Astrocyte (in vitro differentiated cells and primary cell): ENCODE data around the gene ZSCAN9. TPM values are rescaled to one million over a fixed set of nuclear protein-coding genes. Genes with fewer than 3 reads are reported as not detected.

Experiments used
- DNase-seq: peaks from one replicate; pipeline ENCODE4 v3.0.0-alpha.2; 2010; ENCODE audit warnings: low read depth
- FAIRE-seq: peaks from 2 replicates; lab custom pipeline; 2011; peaks lifted over from hg19 to GRCh38; lab: Jason Lieb, UNC
- H2AFZ ChIP-seq: 2 replicates; pipeline ENCODE4 v1.6.0; 2012; ENCODE audit warnings: low read depth, low read length, inconsistent platforms
- H3K27ac ChIP-seq: 2 replicates; pipeline ENCODE4 v1.5.1; 2011; ENCODE audit warnings: low read depth, low read length, inconsistent platforms
- H3K27me3 ChIP-seq: 2 replicates; pipeline ENCODE4 v1.6.0; 2011; ENCODE audit warnings: low read length, inconsistent platforms; ENCODE audit not compliant: insufficient read depth
- H3K36me3 ChIP-seq: 2 replicates; pipeline ENCODE4 v1.5.1; 2011; ENCODE audit warnings: low read length, inconsistent platforms; ENCODE audit not compliant: insufficient read depth
- H3K4me1 ChIP-seq: 2 replicates; pipeline ENCODE4 v1.5.1; 2011; ENCODE audit warnings: low read length, inconsistent platforms; ENCODE audit not compliant: insufficient read depth
- H3K4me2 ChIP-seq: 2 replicates; pipeline ENCODE4 v1.6.0; 2012; ENCODE audit warnings: low read length, inconsistent platforms
- H3K4me3 ChIP-seq: 2 replicates; pipeline ENCODE4 v1.5.1; 2011; ENCODE audit warnings: low read depth, mild to moderate bottlenecking, low read length, inconsistent platforms; ENCODE audit not compliant: insufficient read depth
- H3K79me2 ChIP-seq: 2 replicates; pipeline ENCODE4 v1.6.0; 2012; ENCODE audit warnings: mild to moderate bottlenecking, low read length, inconsistent platforms; ENCODE audit not compliant: insufficient read depth
- H3K9ac ChIP-seq: 2 replicates; pipeline ENCODE4 v1.6.0; 2012; ENCODE audit warnings: mild to moderate bottlenecking, low read length, inconsistent platforms
- H3K9me3 ChIP-seq: 2 replicates; pipeline ENCODE4 v1.5.1; 2012; ENCODE audit warnings: low read depth, mild to moderate bottlenecking, low read length, inconsistent platforms; ENCODE audit not compliant: insufficient read depth
- H4K20me1 ChIP-seq: 2 replicates; pipeline ENCODE4 v1.6.0; 2012; ENCODE audit warnings: low read length, inconsistent platforms; ENCODE audit not compliant: insufficient read depth
- H3K27ac Mint-ChIP-seq: one replicate; pipeline ENCODE4 v1.8.0; 2021; ENCODE audit warnings: mild to moderate bottlenecking, mixed read lengths; ENCODE audit not compliant: unreplicated experiment
- H3K27me3 Mint-ChIP-seq: one replicate; pipeline ENCODE4 v1.8.0; 2021; ENCODE audit warnings: low read depth, mixed read lengths; ENCODE audit not compliant: unreplicated experiment
- H3K36me3 Mint-ChIP-seq: one replicate; pipeline ENCODE4 v1.8.0; 2021; ENCODE audit warnings: low read depth, mixed read lengths; ENCODE audit not compliant: unreplicated experiment
- H3K4me1 Mint-ChIP-seq: one replicate; pipeline ENCODE4 v1.8.0; 2021; ENCODE audit warnings: low read depth, mixed read lengths; ENCODE audit not compliant: unreplicated experiment
- H3K4me3 Mint-ChIP-seq: one replicate; pipeline ENCODE4 v1.8.0; 2021; ENCODE audit warnings: mild to moderate bottlenecking, moderate library complexity, mixed read lengths; ENCODE audit not compliant: unreplicated experiment
- H3K9me3 Mint-ChIP-seq: one replicate; pipeline ENCODE4 v1.8.0; 2021; ENCODE audit warnings: mild to moderate bottlenecking, mixed read lengths; ENCODE audit not compliant: unreplicated experiment
- CTCF ChIP-seq: IDR thresholded peaks from 2 replicates; pipeline ENCODE4 v1.5.1; 2011; ENCODE audit warnings: low read depth, mild to moderate bottlenecking, inconsistent platforms, low read length, moderate library complexity; ENCODE audit not compliant: insufficient read depth
- EZH2 ChIP-seq: IDR thresholded peaks from 2 replicates; pipeline ENCODE4 v1.6.1; 2012; ENCODE audit warnings: mild to moderate bottlenecking, low read length, inconsistent platforms; ENCODE audit not compliant: insufficient read depth
- total RNA-seq: library from RNA; stranded (reverse); gene quantifications from 2 replicates; pipeline ENCODE4 v1.2.1, GENCODE V29; 2021

Gene ZSCAN9
- total RNA-seq, 1 donor from 2014 or later = 16.9 TPM

- H2AFZ ChIP-seq = no peak overlapping the region
- FAIRE-seq (no peak), DNase-seq (no peak)
- H3K9me3 ChIP-seq = no peaks in the 10 kb centered on the region
- H3K27ac ChIP-seq = no peak overlapping the region
- no peak overlapping the region for H3K9ac ChIP-seq
- Mint-ChIP-seq H3K9me3 (no peaks in the 10 kb centered on the region), H3K4me3 (no peak overlapping the region), H3K27ac (no peak overlapping the region), H3K4me1 (no peaks in the 10 kb centered on the region), H3K36me3 (peaks cover 15% of the 10 kb centered on the region), H3K27me3 (no peaks in the 10 kb centered on the region)
- peaks cover 9% of the 10 kb centered on the region for H3K36me3 ChIP-seq
- TF ChIP-seq EZH2 = no peak
- no peak for TF ChIP-seq CTCF
- no peak overlapping the region for H3K4me3 ChIP-seq
- H3K4me2 ChIP-seq = no peak overlapping the region
- H4K20me1 ChIP-seq = no peaks in the 10 kb centered on the region
- no peaks in the 10 kb centered on the region for H3K4me1 ChIP-seq
- no peaks in the 10 kb centered on the region for H3K27me3 ChIP-seq
- H3K79me2 ChIP-seq = no peaks in the 10 kb centered on the region
Observed at GRCh38 chr6:28239636-28240035, 14.6 kb downstream of the ZSCAN9 start.

GRCh38 chr6:28240471-28240870 lies 15.4 kb downstream of the ZSCAN9 start:
- FAIRE-seq (no peak), DNase-seq (no peak)
- H3K9ac ChIP-seq = no peak overlapping the region
- no peak overlapping the region for H3K27ac ChIP-seq
- no peaks in the 10 kb centered on the region for H3K79me2 ChIP-seq
- no peaks in the 10 kb centered on the region for H4K20me1 ChIP-seq
- Mint-ChIP-seq H3K4me1 (no peaks in the 10 kb centered on the region), H3K27ac (no peak overlapping the region), H3K27me3 (no peaks in the 10 kb centered on the region), H3K36me3 (peaks cover 18% of the 10 kb centered on the region), H3K4me3 (no peak overlapping the region), H3K9me3 (no peaks in the 10 kb centered on the region)
- no peak overlapping the region for H2AFZ ChIP-seq
- H3K4me1 ChIP-seq = no peaks in the 10 kb centered on the region
- no peaks in the 10 kb centered on the region for H3K27me3 ChIP-seq
- H3K4me2 ChIP-seq = no peak overlapping the region
- no peak overlapping the region for H3K4me3 ChIP-seq
- no peaks in the 10 kb centered on the region for H3K9me3 ChIP-seq
- peaks cover 14% of the 10 kb centered on the region for H3K36me3 ChIP-seq
- TF ChIP-seq EZH2 (no peak), CTCF (no peak)

- H3K4me2 ChIP-seq = no peak overlapping the region
- Mint-ChIP-seq H3K9me3 (no peaks in the 10 kb centered on the region), H3K27ac (no peak overlapping the region), H3K27me3 (no peaks in the 10 kb centered on the region), H3K4me3 (no peak overlapping the region), H3K4me1 (no peaks in the 10 kb centered on the region), H3K36me3 (peaks cover 20% of the 10 kb centered on the region)
- no peak for TF ChIP-seq CTCF
- FAIRE-seq (no peak), DNase-seq (no peak)
- H3K9ac ChIP-seq = no peak overlapping the region
- H3K9me3 ChIP-seq = no peaks in the 10 kb centered on the region
- no peak overlapping the region for H3K4me3 ChIP-seq
- H3K79me2 ChIP-seq = no peaks in the 10 kb centered on the region
- no peaks in the 10 kb centered on the region for H3K27me3 ChIP-seq
- no peak overlapping the region for H3K27ac ChIP-seq
- no peaks in the 10 kb centered on the region for H4K20me1 ChIP-seq
- no peak overlapping the region for H2AFZ ChIP-seq
- H3K36me3 ChIP-seq = peaks cover 16% of the 10 kb centered on the region
- H3K4me1 ChIP-seq = no peaks in the 10 kb centered on the region
Observed at GRCh38 chr6:28243946-28244345, 18.9 kb downstream of the ZSCAN9 start.
